Neural progenitor cell (in vitro differentiated cells): ENCODE data around the gene MYO6. TPM values are rescaled to one million over a fixed set of nuclear protein-coding genes. Genes with fewer than 3 reads are reported as not detected.

Experiments
- DNase-seq: peaks from one replicate; pipeline ENCODE4 v3.0.0-alpha.2; 2016; ENCODE audit warnings: low spot score
- H2AFZ ChIP-seq: fragments of 200-600 bp; sonication (generic); replicated peaks from 2 replicates; pipeline ENCODE4 v1.6.1; 2016; ENCODE audit warnings: antibody characterized with exemption
- H3F3A ChIP-seq: fragments of 200-600 bp; sonication (generic); 2 replicates; pipeline ENCODE4 v1.6.1; 2016; ENCODE audit warnings: antibody characterized with exemption, low read depth
- H3K27ac ChIP-seq: fragments of 200-600 bp; sonication (generic); 2 replicates; pipeline ENCODE4 v1.5.1; 2016; ENCODE audit warnings: mild to moderate bottlenecking
- H3K27me3 ChIP-seq: fragments of 200-600 bp; sonication (generic); 2 replicates; pipeline ENCODE4 v1.6.1; 2016; ENCODE audit warnings: mild to moderate bottlenecking, moderate library complexity
- H3K36me3 ChIP-seq: fragments of 200-600 bp; sonication (generic); 2 replicates; pipeline ENCODE4 v1.5.1; 2016
- H3K4me1 ChIP-seq: fragments of 200-600 bp; sonication (generic); 2 replicates; pipeline ENCODE4 v1.6.1; 2016; ENCODE audit warnings: mixed run types
- H3K4me2 ChIP-seq: fragments of 200-600 bp; sonication (generic); 2 replicates; pipeline ENCODE4 v1.6.1; 2016
- H3K4me3 ChIP-seq: fragments of 200-600 bp; sonication (generic); 2 replicates; pipeline ENCODE4 v1.5.1; 2016
- H3K79me2 ChIP-seq: fragments of 200-600 bp; sonication (generic); 2 replicates; pipeline ENCODE4 v1.6.1; 2016; ENCODE audit warnings: low read depth
- H3K9ac ChIP-seq: fragments of 200-600 bp; sonication (generic); 2 replicates; pipeline ENCODE4 v1.6.1; 2016
- H3K9me3 ChIP-seq: fragments of 200-600 bp; sonication (generic); 2 replicates; pipeline ENCODE4 v1.5.1; 2016; ENCODE audit warnings: low read depth
- H4K20me1 ChIP-seq: fragments of 200-600 bp; sonication (generic); 2 replicates; pipeline ENCODE4 v1.6.1; 2016; ENCODE audit warnings: low read depth
- H3K27ac Mint-ChIP-seq: 3 replicates; pipeline ENCODE4 v1.8.0; 2021; ENCODE audit warnings: mixed read lengths
- H3K27me3 Mint-ChIP-seq: 2 replicates; pipeline ENCODE4 v1.8.0; 2022; ENCODE audit warnings: low read depth, mild to moderate bottlenecking, inconsistent platforms, moderate library complexity, mixed read lengths; ENCODE audit not compliant: insufficient read depth
- H3K36me3 Mint-ChIP-seq: 3 replicates; pipeline ENCODE4 v1.8.0; 2021; ENCODE audit warnings: mixed read lengths
- H3K4me1 Mint-ChIP-seq: 3 replicates; pipeline ENCODE4 v1.8.0; 2021; ENCODE audit warnings: mixed read lengths
- H3K4me3 Mint-ChIP-seq: 3 replicates; pipeline ENCODE4 v1.8.0; 2021; ENCODE audit warnings: mild to moderate bottlenecking, moderate library complexity, mixed read lengths
- H3K9me3 Mint-ChIP-seq: 3 replicates; pipeline ENCODE4 v1.8.0; 2020; ENCODE audit warnings: mixed read lengths
- EZH2 ChIP-seq: fragments of 200-600 bp; sonication (generic); IDR thresholded peaks from 2 replicates; pipeline ENCODE4 v1.6.1; 2017; ENCODE audit warnings: antibody characterized with exemption, mild to moderate bottlenecking, moderate library complexity
- EZH2phosphoT487 ChIP-seq: fragments of 200-600 bp; sonication (generic); IDR thresholded peaks from 2 replicates; pipeline ENCODE4 v1.6.1; 2017; ENCODE audit warnings: antibody characterized with exemption
- total RNA-seq: library from RNA; depleted of rRNA; stranded (reverse); fragments of >200 nt; gene quantifications from 2 replicates; pipeline ENCODE4 v1.2.3, GENCODE V29; 2015; ENCODE audit warnings: low replicate concordance
- TF ChIP-seq, protein P1 (sequence below): fragments of 200-600 bp; sonication (generic); IDR thresholded peaks from 2 replicates; pipeline ENCODE4 v1.5.1; 2017; ENCODE audit warnings: antibody characterized with exemption, mild to moderate bottlenecking

MYO6 gene
- total RNA-seq, 1 donor from 2014 or later, result 23.0 TPM

DNA sequence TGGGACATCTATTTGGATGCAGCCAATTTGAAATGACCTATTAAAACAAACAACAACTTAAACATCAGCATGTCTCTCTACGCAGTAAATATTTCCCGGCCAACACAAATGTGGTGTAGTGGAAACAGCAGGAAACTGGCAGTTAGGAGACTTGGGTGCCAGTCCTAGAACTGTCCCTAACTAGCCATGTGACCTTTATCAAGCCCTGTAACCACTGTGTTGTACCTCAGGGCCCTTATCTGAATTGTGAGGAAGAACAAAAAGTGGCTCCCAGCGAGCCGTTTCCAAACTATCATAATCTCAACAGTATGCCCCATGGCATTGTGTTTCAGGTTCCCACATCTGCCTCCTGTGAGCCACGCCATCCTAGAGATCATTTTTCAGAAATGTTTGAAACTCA, 198.9 kb downstream of the MYO6 start:
- no peaks in the 10 kb centered on the region for H3K36me3 ChIP-seq
- H3K27ac ChIP-seq, result no peak overlapping the region
- H3K4me1 Mint-ChIP-seq, result peaks cover 6% of the 10 kb centered on the region
- peaks cover 14% of the 10 kb centered on the region for H3K4me1 ChIP-seq
- H3K4me3 ChIP-seq, result no peak overlapping the region
- H3K36me3 Mint-ChIP-seq, result no peaks in the 10 kb centered on the region
- DNase-seq, result no peak
- H4K20me1 ChIP-seq, result no peaks in the 10 kb centered on the region
- no peaks in the 10 kb centered on the region for H3K9me3 Mint-ChIP-seq
- TF ChIP-seq, protein P1, sequence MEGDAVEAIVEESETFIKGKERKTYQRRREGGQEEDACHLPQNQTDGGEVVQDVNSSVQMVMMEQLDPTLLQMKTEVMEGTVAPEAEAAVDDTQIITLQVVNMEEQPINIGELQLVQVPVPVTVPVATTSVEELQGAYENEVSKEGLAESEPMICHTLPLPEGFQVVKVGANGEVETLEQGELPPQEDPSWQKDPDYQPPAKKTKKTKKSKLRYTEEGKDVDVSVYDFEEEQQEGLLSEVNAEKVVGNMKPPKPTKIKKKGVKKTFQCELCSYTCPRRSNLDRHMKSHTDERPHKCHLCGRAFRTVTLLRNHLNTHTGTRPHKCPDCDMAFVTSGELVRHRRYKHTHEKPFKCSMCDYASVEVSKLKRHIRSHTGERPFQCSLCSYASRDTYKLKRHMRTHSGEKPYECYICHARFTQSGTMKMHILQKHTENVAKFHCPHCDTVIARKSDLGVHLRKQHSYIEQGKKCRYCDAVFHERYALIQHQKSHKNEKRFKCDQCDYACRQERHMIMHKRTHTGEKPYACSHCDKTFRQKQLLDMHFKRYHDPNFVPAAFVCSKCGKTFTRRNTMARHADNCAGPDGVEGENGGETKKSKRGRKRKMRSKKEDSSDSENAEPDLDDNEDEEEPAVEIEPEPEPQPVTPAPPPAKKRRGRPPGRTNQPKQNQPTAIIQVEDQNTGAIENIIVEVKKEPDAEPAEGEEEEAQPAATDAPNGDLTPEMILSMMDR, result no peak
- TF ChIP-seq EZH2 (no peak), EZH2phosphoT487 (no peak)
- peaks cover 11% of the 10 kb centered on the region for H3F3A ChIP-seq
- no peak overlapping the region for H3K4me2 ChIP-seq
- H3K27ac Mint-ChIP-seq, result no peak overlapping the region
- H3K27me3 Mint-ChIP-seq, result no peaks in the 10 kb centered on the region
- H3K4me3 Mint-ChIP-seq, result no peak overlapping the region
- H2AFZ ChIP-seq, result no peak overlapping the region
- no peaks in the 10 kb centered on the region for H3K27me3 ChIP-seq
- no peaks in the 10 kb centered on the region for H3K79me2 ChIP-seq
- no peaks in the 10 kb centered on the region for H3K9me3 ChIP-seq
- no peak overlapping the region for H3K9ac ChIP-seq

DNA sequence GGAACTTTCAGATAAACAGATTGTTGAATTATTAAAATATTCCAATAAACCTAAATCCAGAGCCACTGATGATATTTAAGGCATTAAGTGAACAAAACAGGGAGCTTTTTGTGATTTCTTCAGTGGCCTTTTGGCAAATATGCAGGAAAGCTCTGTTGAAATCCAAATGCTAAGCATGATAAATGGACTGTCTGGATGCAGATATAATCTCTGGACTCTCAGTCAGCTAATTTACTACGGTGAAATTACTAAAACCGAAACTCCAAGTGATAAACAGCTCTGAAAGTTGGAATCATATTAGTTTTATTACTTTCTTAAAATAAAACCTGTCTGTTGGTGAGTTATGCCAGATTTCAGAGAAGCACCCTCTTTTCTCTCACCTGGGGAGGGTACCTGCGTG, 203.1 kb downstream of the MYO6 start:
- Mint-ChIP-seq H3K9me3 (peaks cover 4% of the 10 kb centered on the region), H3K4me3 (no peak overlapping the region), H3K27ac (no peak overlapping the region), H3K4me1 (no peaks in the 10 kb centered on the region), H3K36me3 (no peaks in the 10 kb centered on the region), H3K27me3 (no peaks in the 10 kb centered on the region)
- Histone ChIP-seq H3K9me3 (no peaks in the 10 kb centered on the region), H3K27ac (no peak overlapping the region), H3K27me3 (no peaks in the 10 kb centered on the region), H3K4me2 (no peak overlapping the region), H3K4me3 (no peak overlapping the region), H3F3A (no peaks in the 10 kb centered on the region), H2AFZ (no peak overlapping the region), H3K36me3 (no peaks in the 10 kb centered on the region), H3K4me1 (no peaks in the 10 kb centered on the region), H4K20me1 (no peaks in the 10 kb centered on the region), H3K9ac (no peak overlapping the region), H3K79me2 (no peaks in the 10 kb centered on the region)
- TF ChIP-seq, protein P1, result no peak
- no peak for TF ChIP-seq EZH2phosphoT487
- TF ChIP-seq EZH2, result no peak
- DNase-seq, result no peak

DNA sequence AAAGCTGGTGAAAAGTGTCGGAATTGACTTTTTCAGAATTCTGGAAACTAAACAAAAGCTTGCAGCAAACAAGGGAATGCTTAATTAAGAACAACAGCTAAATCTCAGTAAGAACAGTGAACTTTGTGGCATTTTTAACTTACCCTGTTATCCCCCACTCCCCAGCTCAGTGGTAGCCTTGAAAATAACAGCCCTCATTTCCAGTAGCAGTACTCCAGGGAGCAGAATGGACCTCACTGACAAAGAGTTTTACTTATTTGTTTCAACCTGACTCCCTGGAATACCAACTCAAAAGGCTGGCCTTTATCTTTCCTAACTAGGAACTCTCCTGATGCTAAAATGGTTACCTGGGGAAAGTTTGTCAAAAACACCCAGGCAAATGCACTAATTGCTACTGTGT, 214.5 kb downstream of the MYO6 start:
- Histone ChIP-seq H3K79me2 (no peaks in the 10 kb centered on the region), H3K27me3 (no peaks in the 10 kb centered on the region), H3K27ac (peak overlapping the region; percentile 81), H3F3A (peaks cover 14% of the 10 kb centered on the region), H3K4me1 (peaks cover 12% of the 10 kb centered on the region), H3K4me3 (no peak overlapping the region), H3K9me3 (no peaks in the 10 kb centered on the region), H3K9ac (no peak overlapping the region), H3K36me3 (no peaks in the 10 kb centered on the region), H2AFZ (peak overlapping the region; percentile 66), H4K20me1 (no peaks in the 10 kb centered on the region), H3K4me2 (peak overlapping the region; percentile 59)
- Mint-ChIP-seq H3K9me3 (peaks cover 10% of the 10 kb centered on the region), H3K4me3 (no peak overlapping the region), H3K4me1 (no peaks in the 10 kb centered on the region), H3K27ac (no peak overlapping the region), H3K36me3 (no peaks in the 10 kb centered on the region), H3K27me3 (peaks cover 2% of the 10 kb centered on the region)
- TF ChIP-seq EZH2, result no peak
- TF ChIP-seq, protein P1, result no peak
- TF ChIP-seq EZH2phosphoT487, result no peak
- peak; percentile 24 for DNase-seq
